Measurements from ENCODE around the gene TRIM33. TPM values are rescaled to one million over a fixed set of nuclear protein-coding genes. Genes with fewer than 3 reads are reported as not detected.

TRIM33 gene
- total RNA-seq, 1 experiment from 2014 or later, result 28.7 TPM

DNA sequence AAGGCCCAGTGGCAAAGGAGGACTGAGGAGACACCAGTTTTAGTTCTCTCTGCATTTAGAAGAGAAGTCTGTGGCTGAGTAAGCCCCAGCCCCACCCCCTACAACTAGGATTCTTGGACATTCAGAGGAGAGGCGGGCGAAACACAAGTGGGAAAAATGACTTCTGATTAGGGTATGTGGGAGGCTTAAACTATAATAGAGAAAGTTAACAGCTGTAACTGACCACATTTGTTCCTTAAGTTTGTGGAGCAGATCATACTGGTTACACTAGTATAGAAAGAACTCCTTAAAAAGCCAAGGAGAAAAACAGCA is 11.2 kb upstream of the TRIM33 start:
- Mint-ChIP-seq H3K4me3 (ENCODE audit: unreplicated experiment) (no peak overlapping the region), H3K4me1 (ENCODE audit: low read depth, unreplicated experiment) (no peaks in the 10 kb centered on the region), H3K27ac (ENCODE audit: unreplicated experiment) (no peak overlapping the region), H3K36me3 (ENCODE audit: insufficient read depth, unreplicated experiment) (no peaks in the 10 kb centered on the region), H3K27me3 (ENCODE audit: insufficient read depth, unreplicated experiment) (no peaks in the 10 kb centered on the region), H3K9me3 (ENCODE audit: unreplicated experiment) (no peaks in the 10 kb centered on the region)
- ChIA-PET CTCF (no interaction called here), POLR2A (no interaction called here)
- Histone ChIP-seq H3K9me3 (no peaks in the 10 kb centered on the region; the same call in 1 of the 2 replicates), H3K4me1 (no peaks in the 10 kb centered on the region), H3K27me3 (replicated peaks; ENCODE audit: control insufficient read depth, insufficient read depth, low read length) (no peaks in the 10 kb centered on the region), H3K4me3 (ENCODE audit: low read depth, low read length) (no peak overlapping the region), H3K36me3 (ENCODE audit: control insufficient read depth, insufficient read depth, low read length) (no peaks in the 10 kb centered on the region)
- no peak for TF ChIP-seq CTCF (IDR thresholded peaks at IDR 0.05; ENCODE audit: insufficient read depth in 1 of 2, low read depth in 1 of 2, low read length in 1 of 2, severe bottlenecking in 1 of 2, unreplicated experiment in 1 of 2)
- intact Hi-C loops (cut with micrococcal nuclease; ENCODE audit: unreplicated experiment), result no loop called here
- no peak for DNase-seq
- no TSS peak for BruUV-seq (replicated peaks)

DNA sequence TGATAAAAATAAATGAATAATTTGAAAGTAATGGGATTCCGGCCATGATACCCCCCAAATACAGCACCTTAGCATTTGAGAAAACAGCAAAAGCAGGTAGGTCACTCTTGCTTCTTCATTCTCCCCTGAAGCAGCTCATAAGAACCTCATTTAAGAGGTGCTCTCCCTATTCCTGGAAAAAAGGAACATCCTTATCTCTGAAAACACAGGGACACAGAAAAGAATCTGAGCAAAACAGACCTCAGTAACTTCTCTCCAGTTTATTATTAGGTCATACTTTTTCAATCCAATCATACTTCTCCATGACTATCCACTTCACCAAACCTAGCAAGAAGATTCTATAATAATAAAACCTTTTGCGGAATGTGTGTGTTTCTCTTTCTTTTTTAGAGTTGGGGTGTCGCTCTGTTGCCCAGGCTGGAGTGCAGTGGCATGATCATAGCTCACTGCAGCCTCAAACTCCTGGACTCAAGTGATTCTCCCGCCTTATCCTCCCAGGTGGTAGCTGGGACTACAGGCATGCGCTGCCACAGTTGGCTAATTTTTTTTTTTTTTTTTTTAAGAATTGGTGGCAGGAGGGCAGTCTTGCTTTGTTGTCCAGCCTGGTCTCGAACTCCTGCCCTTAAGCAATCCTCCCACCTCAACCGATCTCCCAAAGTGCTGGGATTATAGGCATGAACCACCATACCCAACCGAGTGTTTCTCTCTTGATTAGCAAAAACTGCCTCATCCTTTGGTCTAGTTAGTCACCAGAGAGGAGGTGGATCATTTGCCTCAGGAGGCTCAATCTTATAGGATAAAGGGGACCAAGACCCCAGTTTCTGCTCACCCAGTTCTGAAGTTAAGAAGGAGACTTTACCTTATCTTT is 10.6 kb upstream of the TRIM33 start:
- Histone ChIP-seq H3K4me1 (no peaks in the 10 kb centered on the region), H3K27me3 (replicated peaks; ENCODE audit: control insufficient read depth, insufficient read depth, low read length) (no peaks in the 10 kb centered on the region), H3K9me3 (peaks cover 3% of the 10 kb centered on the region), H3K4me3 (ENCODE audit: low read depth, low read length) (no peak overlapping the region), H3K36me3 (ENCODE audit: control insufficient read depth, insufficient read depth, low read length) (no peaks in the 10 kb centered on the region)
- ChIA-PET CTCF (no interaction called here), POLR2A (no interaction called here)
- intact Hi-C loops (cut with micrococcal nuclease; ENCODE audit: unreplicated experiment), result no loop called here
- TF ChIP-seq CTCF (IDR thresholded peaks at IDR 0.05; ENCODE audit: insufficient read depth in 1 of 2, low read depth in 1 of 2, low read length in 1 of 2, severe bottlenecking in 1 of 2, unreplicated experiment in 1 of 2), result no peak
- BruUV-seq (replicated peaks), result no TSS peak
- no peaks in the 10 kb centered on the region for H3K36me3 Mint-ChIP-seq (ENCODE audit: insufficient read depth, unreplicated experiment)
- no peaks in the 10 kb centered on the region for H3K9me3 Mint-ChIP-seq (ENCODE audit: unreplicated experiment)
- no peaks in the 10 kb centered on the region for H3K4me1 Mint-ChIP-seq (ENCODE audit: low read depth, unreplicated experiment)
- DNase-seq, result no peak
- no peak overlapping the region for H3K4me3 Mint-ChIP-seq (ENCODE audit: unreplicated experiment)
- no peak overlapping the region for H3K27ac Mint-ChIP-seq (ENCODE audit: unreplicated experiment)
- H3K27me3 Mint-ChIP-seq (ENCODE audit: insufficient read depth, unreplicated experiment), result no peaks in the 10 kb centered on the region

DNA sequence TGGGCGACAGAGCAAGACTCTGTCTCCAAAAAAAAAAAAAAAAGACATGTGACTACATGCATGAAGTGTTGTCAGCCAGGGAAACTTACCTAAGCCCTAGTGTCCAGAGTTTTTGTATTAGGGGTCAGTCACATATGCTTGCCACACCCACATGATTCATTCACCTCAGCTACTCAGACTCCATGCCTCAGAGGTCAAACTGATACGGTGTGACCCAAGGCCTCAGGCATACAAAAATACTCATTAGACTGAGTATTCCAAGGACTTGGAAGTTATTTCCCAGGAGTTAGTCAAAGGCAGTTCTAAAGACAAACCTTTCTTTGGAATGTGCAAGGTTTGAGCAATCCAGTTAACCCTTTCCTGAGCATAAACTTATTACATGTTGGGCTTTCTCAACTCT is 6.3 kb upstream of the TRIM33 start:
- Histone ChIP-seq H3K27me3 (replicated peaks; ENCODE audit: control insufficient read depth, insufficient read depth, low read length) (no peaks in the 10 kb centered on the region), H3K4me3 (ENCODE audit: low read depth, low read length) (no peak overlapping the region), H3K9me3 (peaks cover 6% of the 10 kb centered on the region), H3K36me3 (ENCODE audit: control insufficient read depth, insufficient read depth, low read length) (no peaks in the 10 kb centered on the region), H3K4me1 (peaks cover 5% of the 10 kb centered on the region; the same call in 1 of the 2 replicates)
- intact Hi-C loops (cut with micrococcal nuclease; ENCODE audit: unreplicated experiment), result no loop called here
- Mint-ChIP-seq H3K4me3 (ENCODE audit: unreplicated experiment) (no peak overlapping the region), H3K36me3 (ENCODE audit: insufficient read depth, unreplicated experiment) (no peaks in the 10 kb centered on the region), H3K9me3 (ENCODE audit: unreplicated experiment) (no peaks in the 10 kb centered on the region), H3K4me1 (ENCODE audit: low read depth, unreplicated experiment) (peaks cover 8% of the 10 kb centered on the region), H3K27ac (ENCODE audit: unreplicated experiment) (no peak overlapping the region), H3K27me3 (ENCODE audit: insufficient read depth, unreplicated experiment) (no peaks in the 10 kb centered on the region)
- ChIA-PET CTCF (interaction anchor here (0.7 kb wide), 1 partner anchor 8 kb away, joined by 4 read pairs; no protein-coding TSS in a partner anchor), POLR2A (no interaction called here)
- TF ChIP-seq CTCF (IDR thresholded peaks at IDR 0.05; ENCODE audit: insufficient read depth in 1 of 2, low read depth in 1 of 2, low read length in 1 of 2, severe bottlenecking in 1 of 2, unreplicated experiment in 1 of 2), result no peak
- DNase-seq, result peak in 1 of 2 experiments; percentile 41
- BruUV-seq (replicated peaks), result no TSS peak
